GM12873 (cell line): ENCODE data around the gene EPM2AIP1.

ENCODE experiments used
- TF ChIP-seq, protein P1 (sequence below): IDR thresholded peaks from 2 replicates; pipeline ENCODE4 v1.5.1; 2012; ENCODE audit warnings: low read depth, mild to moderate bottlenecking, moderate library complexity, low read length, control low read depth; ENCODE audit not compliant: insufficient read depth; ENCODE audit errors: missing control alignments

Gene EPM2AIP1

DNA sequence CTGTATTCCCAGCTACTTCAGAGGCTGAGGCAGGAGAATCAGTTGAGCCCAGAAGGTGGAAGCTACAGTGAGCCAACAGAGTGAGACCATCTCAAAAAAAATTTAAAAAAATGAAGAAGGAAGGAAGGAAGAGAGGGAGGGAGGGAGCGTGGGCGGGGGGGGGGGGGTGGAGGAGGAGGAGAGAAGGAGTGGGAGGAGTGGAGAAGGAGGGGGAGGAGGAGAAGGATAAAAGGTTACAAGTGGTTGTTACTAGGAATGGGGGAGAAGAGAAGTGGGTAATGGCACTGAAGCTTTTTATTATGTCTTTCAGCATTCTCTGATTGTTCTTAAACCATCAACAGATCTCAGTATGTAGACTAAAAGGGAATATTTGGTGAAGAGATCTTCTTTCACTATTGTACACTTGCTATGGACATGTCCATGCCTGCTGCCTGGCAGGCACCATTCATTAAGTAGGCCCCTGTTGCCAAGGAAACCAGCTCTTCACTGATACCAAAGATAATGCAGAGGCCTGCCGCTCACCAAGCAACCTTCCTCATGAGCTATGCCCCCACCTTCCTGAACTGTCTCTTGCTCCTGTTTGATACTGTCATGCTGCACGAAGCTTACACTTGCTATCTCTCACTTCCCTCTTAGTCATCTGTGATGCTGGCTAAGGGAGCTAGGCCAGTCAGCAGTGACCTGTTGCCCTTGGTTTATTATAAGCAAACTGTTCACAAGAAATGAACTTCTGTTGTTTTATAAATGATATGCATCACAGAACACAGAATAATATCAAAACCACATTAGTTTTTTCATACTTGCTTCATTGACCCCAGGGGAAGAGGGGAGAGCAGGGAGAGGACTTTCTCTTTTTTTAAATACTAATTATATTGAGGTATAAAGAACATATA is 23.1 kb downstream of the EPM2AIP1 start:
- TF ChIP-seq, protein P1, sequence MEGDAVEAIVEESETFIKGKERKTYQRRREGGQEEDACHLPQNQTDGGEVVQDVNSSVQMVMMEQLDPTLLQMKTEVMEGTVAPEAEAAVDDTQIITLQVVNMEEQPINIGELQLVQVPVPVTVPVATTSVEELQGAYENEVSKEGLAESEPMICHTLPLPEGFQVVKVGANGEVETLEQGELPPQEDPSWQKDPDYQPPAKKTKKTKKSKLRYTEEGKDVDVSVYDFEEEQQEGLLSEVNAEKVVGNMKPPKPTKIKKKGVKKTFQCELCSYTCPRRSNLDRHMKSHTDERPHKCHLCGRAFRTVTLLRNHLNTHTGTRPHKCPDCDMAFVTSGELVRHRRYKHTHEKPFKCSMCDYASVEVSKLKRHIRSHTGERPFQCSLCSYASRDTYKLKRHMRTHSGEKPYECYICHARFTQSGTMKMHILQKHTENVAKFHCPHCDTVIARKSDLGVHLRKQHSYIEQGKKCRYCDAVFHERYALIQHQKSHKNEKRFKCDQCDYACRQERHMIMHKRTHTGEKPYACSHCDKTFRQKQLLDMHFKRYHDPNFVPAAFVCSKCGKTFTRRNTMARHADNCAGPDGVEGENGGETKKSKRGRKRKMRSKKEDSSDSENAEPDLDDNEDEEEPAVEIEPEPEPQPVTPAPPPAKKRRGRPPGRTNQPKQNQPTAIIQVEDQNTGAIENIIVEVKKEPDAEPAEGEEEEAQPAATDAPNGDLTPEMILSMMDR: no peak

DNA sequence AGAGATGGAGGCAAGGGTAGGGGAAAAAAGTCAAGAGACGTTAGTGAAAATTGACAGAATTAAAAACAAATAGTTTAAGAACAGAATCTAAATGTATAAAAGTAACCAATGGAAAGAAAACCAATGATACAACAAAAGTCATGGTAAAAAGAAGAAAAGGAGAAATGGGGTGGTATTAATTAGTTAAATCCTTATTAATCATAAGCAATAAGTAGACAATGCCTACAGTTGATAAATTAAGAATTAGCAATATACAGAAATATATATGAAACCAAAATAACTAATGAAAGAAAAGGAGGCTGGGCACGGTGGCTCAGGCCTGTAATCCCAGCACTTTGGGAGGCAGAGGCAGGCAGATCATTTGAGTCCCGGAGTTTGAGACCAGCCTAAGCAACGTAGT is 23.8 kb downstream of the EPM2AIP1 start:
- TF ChIP-seq, protein P1: no peak

DNA sequence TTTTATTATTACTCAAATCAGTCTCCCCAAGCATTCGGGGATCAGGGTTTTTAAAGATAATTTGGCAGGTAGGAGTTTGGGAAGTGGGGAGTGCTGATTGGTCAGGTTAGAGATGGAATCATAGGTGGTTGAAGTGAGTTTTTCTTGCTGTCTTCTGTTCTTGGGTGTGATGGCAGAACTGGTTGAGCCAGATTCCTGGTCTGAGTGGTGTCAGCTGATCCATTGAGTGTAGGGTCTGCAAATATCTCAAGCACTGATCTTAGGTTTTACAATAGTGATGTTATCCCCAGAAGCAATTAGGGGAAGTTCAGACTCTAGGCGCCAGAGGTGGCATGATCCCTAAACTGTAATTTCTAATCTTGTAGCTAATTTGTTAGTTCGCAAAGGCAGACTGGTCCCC is 27.5 kb downstream of the EPM2AIP1 start:
- TF ChIP-seq, protein P1: no peak

DNA sequence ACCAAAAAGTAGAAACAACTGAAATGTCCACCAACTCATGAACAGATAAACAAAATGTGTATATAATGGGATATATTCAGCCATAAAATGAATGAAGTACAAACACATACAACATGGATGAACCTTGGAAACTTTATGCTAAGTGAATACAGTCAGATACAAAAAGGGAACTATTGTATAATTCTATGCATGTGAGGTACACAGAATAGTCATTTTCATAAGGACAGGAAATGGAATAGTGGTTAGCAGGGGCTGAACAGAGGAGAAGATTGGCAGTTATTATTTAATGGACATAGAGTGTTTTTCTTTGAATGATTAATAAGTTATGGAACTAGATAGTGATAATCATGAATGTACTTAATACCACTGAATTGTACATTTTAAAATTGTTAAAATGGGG is 28.1 kb downstream of the EPM2AIP1 start:
- TF ChIP-seq, protein P1: no peak

DNA sequence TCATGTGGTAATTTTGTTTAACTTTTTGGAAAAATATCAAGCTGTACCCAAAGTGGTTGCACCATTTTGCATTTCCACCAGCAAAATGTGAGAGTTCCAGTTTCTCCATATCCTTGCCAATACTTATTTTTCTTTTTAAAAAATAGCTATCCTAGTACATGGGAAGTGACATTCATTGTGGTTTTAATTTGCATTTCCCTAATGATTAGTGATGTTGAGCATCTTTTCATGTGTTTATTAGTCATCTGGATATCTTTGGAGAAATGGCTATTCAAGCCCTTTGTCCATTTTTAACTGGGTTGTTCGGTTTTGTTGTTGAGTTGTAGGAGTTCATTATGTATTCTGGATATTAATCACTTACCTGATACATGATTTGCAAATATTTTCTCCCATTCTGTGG is 28.6 kb downstream of the EPM2AIP1 start:
- TF ChIP-seq, protein P1: no peak

DNA sequence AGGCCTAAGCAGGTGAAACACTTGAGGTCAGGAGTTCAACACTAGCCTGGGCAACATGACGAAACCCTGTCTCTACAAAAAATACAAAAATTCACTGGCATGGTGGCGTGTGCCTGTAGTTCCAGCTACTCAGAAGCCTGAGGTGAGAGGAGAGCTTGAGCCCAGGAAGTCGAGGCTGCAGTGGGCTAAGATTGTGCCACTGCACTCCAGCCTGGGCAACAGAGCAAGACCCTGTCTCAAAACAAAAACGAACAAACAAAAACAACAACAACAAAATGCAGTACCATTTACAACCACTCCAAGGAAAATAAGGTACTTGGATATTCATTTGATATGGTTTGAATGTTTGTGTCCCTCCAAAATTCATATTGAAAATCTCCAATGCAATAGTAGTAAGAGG is 32.4 kb downstream of the EPM2AIP1 start:
- TF ChIP-seq, protein P1: no peak

DNA sequence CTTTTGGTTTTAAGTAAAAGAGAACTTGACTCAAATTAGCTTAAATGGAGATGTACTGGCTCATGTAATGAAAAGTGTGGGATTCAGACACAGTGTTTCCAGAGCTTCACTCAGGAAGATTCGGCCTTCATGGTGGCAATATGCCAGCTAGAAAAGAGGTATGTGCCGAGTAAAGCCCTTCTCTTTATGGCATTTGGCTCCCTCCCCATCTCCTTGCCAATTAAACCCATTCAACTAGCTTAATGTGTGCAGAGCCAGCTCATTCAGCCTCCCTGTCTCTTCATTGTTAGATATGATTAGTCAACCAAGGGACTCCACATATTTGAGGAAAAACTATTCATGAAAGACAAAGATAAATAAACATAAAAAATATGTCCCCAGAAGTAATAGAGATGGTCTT is 33.1 kb downstream of the EPM2AIP1 start:
- TF ChIP-seq, protein P1: no peak
